DOHH2 (cell line): ENCODE measurements around the gene CSAD.
"Not testable (repeated sequence)": the region's sequence is repeated elsewhere in the genome, so short reads cannot be mapped to it uniquely, and the experiment has no call there.

Experiments used
- EZH2phosphoT487 ChIP-seq: fragments of 200-600 bp; sonication (generic); IDR thresholded peaks from 2 replicates; pipeline ENCODE4 v1.6.1; 2017; ENCODE audit warnings: borderline replicate concordance, mild to moderate bottlenecking, antibody characterized with exemption, low read length, moderate library complexity, mixed read lengths
- TF ChIP-seq, protein P1 (sequence below): fragments of 200-600 bp; sonication (generic); IDR thresholded peaks from one replicate; pipeline ENCODE4 v1.5.1; 2014; ENCODE audit warnings: antibody characterized with exemption, mild to moderate bottlenecking, low read depth, low read length; ENCODE audit not compliant: poor library complexity, severe bottlenecking

DNA sequence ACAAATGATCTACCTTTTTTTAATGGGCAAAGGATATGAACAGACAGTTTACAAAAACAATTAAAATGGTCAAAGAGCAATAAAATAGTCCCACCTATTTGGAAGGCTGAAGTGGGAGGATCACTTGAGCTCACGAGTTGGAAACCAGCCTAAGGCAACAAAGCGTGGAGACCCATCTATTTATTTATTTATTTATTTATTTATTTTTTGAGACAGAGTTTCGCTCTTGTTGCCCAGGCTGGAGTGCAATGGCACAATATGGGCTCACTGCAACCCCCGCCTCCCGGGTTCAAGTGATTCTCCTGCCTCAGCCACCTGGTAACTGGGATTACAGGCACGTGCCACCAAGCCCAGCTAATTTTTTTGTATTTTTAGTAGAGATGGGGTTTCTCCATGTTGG, 3.3 kb downstream of the CSAD start:
- TF ChIP-seq, protein P1, sequence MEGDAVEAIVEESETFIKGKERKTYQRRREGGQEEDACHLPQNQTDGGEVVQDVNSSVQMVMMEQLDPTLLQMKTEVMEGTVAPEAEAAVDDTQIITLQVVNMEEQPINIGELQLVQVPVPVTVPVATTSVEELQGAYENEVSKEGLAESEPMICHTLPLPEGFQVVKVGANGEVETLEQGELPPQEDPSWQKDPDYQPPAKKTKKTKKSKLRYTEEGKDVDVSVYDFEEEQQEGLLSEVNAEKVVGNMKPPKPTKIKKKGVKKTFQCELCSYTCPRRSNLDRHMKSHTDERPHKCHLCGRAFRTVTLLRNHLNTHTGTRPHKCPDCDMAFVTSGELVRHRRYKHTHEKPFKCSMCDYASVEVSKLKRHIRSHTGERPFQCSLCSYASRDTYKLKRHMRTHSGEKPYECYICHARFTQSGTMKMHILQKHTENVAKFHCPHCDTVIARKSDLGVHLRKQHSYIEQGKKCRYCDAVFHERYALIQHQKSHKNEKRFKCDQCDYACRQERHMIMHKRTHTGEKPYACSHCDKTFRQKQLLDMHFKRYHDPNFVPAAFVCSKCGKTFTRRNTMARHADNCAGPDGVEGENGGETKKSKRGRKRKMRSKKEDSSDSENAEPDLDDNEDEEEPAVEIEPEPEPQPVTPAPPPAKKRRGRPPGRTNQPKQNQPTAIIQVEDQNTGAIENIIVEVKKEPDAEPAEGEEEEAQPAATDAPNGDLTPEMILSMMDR: not testable (repeated sequence)
- TF ChIP-seq EZH2phosphoT487: not testable (repeated sequence)
